ENCODE results near the gene TCF12.

Gene TCF12

DNA sequence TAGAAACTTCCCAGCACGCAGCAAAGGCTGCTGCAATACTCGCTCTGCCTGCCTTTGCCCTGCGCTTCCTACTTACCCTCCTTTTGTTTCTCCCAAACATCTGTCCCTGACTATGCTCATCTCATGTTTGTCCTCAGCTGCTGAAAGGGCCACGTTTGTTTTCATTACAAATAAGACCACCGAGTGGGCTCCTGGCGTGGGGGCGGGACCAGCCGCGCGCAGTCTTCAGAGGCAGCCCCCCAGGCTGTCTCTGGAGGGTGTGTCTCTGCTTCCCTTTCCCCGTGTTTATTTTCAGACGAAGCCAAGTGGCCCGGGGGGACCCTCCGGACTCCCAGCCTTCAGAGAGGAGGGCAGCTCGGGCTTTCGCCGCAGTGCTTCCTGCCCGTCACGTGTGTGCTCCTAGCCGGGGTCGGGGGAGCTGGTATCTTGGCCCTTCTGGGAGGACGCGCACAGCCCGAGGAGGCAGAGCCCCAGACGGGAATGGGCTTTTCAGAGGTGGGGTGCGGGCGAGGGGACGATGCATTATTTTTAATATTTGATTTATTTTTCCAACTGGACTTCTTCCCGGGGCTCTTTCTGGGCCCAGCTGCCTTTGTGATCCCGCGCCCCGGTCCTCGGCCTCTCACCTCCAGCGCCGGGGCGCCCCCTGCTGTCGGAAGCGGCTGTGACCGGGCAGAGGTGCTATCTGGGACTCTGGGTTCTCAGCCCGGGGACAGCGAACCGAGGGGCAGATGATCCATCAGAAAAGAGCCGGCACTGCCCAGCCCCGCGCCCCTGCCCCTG lies 387.9 kb downstream of the TCF12 start:
- DNase-seq (ENCODE audit: low read depth) = no peak
- TF ChIP-seq, protein P1, sequence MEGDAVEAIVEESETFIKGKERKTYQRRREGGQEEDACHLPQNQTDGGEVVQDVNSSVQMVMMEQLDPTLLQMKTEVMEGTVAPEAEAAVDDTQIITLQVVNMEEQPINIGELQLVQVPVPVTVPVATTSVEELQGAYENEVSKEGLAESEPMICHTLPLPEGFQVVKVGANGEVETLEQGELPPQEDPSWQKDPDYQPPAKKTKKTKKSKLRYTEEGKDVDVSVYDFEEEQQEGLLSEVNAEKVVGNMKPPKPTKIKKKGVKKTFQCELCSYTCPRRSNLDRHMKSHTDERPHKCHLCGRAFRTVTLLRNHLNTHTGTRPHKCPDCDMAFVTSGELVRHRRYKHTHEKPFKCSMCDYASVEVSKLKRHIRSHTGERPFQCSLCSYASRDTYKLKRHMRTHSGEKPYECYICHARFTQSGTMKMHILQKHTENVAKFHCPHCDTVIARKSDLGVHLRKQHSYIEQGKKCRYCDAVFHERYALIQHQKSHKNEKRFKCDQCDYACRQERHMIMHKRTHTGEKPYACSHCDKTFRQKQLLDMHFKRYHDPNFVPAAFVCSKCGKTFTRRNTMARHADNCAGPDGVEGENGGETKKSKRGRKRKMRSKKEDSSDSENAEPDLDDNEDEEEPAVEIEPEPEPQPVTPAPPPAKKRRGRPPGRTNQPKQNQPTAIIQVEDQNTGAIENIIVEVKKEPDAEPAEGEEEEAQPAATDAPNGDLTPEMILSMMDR (IDR thresholded peaks at IDR 0.05; ENCODE audit: control insufficient read depth, extremely low read depth, insufficient read depth) = peak; percentile 83
- peak overlapping the region; percentile 21 for H3K4me3 ChIP-seq (ENCODE audit: low read depth, low read length)

DNA sequence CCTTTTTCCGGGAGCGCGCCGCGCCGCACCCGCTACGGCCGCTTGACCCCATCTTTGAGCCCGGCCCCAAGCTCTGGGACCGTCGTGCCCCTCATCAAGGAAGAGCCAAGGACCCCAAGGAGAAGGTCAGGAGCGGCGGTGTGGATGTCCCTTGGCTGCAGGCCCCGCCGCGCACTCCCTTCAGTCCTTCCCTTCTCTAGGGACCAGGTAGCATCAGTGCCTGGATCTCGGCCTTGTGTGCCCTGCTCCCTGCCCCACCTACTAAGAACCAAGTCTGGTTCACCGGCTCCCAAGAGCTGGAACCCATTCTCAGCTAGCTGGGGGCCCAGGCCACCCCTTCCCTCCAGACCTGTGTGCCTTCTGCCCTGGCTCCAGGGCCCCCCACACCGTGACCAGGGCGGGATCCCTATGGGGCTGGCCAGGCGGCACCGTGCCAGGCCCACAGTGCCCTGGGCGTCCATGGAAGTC lies 388.5 kb downstream of the TCF12 start:
- TF ChIP-seq, protein P1 (IDR thresholded peaks at IDR 0.05; ENCODE audit: control insufficient read depth, extremely low read depth, insufficient read depth) = no peak
- peak overlapping the region; percentile 21; the same call in 1 of the 2 replicates for H3K4me3 ChIP-seq (ENCODE audit: low read depth, low read length)
- no peak for DNase-seq (ENCODE audit: low read depth)

DNA sequence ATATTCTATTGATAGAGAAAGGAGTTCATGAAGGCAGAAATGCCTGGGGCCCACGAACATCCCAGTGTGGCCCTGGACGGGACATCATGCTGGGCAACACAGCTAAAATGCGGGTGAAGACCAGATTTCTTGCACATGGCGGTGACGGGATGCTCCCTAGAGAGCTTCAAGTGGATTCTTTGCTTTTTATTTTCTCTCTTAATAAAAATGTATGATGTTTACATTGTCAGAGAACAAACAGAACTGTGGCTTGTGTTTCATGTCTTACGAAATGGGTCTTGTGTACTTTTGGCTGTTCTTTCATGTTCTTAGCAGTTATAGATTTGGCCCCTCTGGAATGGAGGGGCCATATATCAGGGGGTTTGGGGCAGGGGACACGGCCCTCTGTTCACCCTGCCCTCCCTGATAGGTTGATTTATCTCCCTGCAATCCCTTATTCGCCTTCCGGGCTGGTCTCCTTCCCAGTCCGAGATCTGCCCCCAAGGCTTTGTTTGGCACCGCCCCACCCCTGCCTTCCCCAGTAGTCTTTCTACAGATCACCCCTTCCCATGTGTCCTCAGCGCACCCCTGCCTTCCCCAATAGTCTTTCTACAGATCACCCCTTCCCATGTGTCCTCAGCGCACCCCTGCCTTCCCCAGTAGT lies 389.2 kb downstream of the TCF12 start:
- peak; percentile 35 for DNase-seq (ENCODE audit: low read depth)
- TF ChIP-seq, protein P1 (IDR thresholded peaks at IDR 0.05; ENCODE audit: control insufficient read depth, extremely low read depth, insufficient read depth) = no peak
- H3K4me3 ChIP-seq (ENCODE audit: low read depth, low read length) = no peak overlapping the region

DNA sequence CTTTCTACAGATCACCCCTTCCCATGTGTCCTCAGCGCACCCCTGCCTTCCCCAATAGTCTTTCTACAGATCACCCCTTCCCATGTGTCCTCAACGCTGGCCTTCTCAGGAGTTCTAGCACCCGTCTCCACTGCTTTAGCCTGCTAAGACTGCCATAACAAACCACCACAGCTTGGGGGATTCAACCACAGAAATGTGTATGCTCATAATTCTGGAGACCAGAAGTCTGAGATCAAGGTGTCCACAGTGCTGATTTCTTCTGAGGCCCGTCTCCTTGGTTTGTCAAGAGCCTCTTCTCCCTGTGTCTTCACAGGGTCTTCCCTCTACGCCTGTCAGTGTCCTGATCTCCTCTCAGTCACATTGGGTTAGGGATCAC lies 389.7 kb downstream of the TCF12 start:
- DNase-seq (ENCODE audit: low read depth) = no peak
- no peak overlapping the region for H3K4me3 ChIP-seq (ENCODE audit: low read depth, low read length)
- TF ChIP-seq, protein P1 (IDR thresholded peaks at IDR 0.05; ENCODE audit: control insufficient read depth, extremely low read depth, insufficient read depth) = no peak

DNA sequence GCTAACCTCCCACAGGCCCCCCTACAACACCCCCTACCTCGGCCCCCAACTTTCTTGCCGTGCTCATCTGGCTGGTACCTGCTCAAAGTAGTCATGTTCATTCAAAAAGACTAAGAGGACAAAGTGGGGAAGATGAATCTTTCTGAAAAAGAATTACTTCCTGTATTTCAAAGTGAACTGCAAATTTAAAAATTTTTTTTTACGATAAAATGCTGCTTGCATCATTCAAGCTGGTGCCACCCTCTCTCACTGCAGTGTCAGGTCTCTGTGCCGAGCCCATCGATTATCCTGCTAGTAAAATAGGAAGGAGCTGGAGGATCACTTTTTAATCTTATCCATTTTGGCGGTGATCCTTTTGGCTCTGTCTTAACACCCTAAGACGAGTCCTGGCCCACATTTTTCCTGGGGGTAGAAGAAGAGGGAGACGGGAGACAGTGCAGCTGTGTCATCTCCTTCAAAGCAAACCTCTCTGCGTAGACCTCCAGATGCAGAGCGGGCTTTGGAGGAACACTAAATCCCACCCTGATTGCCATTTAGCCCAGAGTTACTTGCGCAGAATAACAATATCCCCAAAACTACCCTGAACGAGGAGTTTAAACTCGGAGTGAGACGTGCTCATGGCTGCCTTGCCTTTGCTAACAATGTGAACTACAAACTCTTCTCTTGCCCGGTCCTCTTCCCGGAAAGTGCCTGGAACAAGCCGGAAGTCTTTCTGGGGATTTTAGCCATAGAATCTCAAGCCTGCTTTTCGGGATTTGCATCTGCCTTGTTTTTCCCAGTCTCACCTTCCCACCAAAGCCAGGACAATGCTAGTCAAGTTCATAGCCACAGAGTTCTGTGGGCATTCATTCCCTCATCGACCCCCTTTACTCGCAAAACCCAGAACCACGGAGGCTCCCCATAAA lies 391.7 kb downstream of the TCF12 start:
- DNase-seq (ENCODE audit: low read depth) = no peak
- H3K4me3 ChIP-seq (ENCODE audit: low read depth, low read length) = no peak overlapping the region
- TF ChIP-seq, protein P1 (IDR thresholded peaks at IDR 0.05; ENCODE audit: control insufficient read depth, extremely low read depth, insufficient read depth) = no peak

DNA sequence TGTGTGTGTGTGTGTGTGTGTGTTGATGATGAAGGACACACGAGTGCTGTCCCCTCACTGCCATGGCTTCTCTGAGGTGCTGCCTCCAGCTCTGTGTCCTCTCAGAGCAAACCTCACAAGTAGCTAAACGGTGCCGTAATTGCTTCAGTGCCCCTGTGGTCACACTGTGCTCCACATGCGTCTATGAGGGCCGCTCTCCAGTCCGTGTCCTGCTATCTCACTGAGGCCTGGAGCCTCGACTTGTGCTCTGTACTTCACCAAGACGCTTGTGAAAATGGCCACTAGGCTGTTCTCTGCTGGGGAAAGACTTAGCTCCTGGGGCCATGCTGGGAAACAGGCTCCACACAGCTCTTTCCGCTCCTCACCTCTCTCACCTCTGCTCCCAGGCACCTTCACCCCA lies 392.4 kb downstream of the TCF12 start:
- no peak overlapping the region for H3K4me3 ChIP-seq (ENCODE audit: low read depth, low read length)
- no peak for DNase-seq (ENCODE audit: low read depth)
- TF ChIP-seq, protein P1 (IDR thresholded peaks at IDR 0.05; ENCODE audit: control insufficient read depth, extremely low read depth, insufficient read depth) = no peak
